GM18868 (cell line): ENCODE measurements around the gene SLC6A18.
"Not testable (repeated sequence)": the region's sequence is repeated elsewhere in the genome, so short reads cannot be mapped to it uniquely, and the experiment has no call there.

Experiments
- ATAC-seq: cut with Tn5 transposase; IDR thresholded peaks from one replicate; pipeline ENCODE4 v1.9.1; 2021; ENCODE audit warnings: mild to moderate bottlenecking, moderate library complexity; ENCODE audit not compliant: unreplicated experiment

SLC6A18 gene

DNA sequence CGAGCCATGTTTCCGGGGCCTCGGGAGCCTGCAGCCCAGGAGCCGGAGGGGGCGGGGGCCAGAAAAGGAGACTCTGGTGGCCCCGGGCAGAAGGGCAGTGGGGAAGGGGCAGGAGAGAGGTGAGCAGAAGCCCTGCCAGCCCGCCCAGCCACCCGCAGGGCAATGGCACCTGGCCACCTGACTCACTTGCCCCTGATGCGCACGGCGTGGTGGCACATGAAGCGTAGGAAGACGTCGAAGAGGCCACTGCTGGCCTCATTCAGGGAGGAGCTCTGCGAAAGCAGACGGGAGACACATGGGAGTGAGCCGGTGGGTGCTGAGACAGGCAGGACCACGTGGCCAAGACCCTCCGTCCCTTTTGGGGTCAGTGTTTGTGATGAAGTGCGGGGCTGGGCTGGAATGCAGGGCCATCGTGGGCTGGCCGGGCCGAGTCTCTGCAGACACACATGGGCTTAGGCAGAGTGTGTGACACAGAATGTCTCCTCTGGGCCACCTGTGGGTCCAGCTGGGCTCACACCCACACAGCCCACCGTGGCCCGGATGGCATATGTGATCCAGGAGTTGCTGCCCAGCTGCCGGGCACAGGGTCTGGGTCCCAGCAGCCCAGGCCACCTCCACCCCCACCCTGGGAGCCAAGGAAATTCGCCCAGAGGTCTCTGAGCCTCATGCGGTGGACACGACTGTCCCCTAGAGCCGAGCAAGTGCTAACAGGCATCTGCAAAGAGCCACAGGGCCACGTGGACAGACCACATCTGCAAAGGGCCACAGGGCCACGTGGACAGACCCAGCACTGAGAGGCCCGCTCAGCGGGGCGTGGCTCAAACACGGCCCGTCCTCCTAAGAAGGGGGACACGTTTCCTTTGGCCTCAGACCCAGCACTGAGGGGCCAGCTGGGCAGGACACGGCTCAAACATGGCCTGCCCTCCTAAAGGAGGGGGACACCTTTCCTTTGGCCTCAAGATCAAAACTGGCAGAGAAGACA lies 46.0 kb downstream of the SLC6A18 start:
- ATAC-seq: no peak

- no peak for ATAC-seq
These were observed 47.0 kb downstream of the SLC6A18 start for GRCh38 chr5:1272201-1272600.

DNA sequence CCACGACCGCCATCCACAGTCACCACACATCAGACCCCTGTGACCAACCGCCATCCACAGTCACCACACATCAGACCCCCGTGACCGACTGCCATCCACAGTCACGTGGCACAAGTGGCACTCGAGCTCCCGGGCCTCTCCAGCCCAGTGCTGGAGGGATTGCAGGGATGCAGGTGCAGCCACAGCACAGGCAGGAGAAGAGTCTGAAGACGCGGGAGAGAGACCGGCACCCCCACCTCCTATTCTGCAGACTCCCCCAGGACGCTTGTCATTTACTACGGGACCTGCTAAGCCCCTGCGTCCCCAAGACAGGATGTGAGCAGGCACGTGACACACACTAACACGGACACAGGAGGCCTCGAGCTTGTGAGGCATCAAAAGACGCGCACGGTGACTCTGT lies 48.6 kb downstream of the SLC6A18 start:
- ATAC-seq: no peak

DNA sequence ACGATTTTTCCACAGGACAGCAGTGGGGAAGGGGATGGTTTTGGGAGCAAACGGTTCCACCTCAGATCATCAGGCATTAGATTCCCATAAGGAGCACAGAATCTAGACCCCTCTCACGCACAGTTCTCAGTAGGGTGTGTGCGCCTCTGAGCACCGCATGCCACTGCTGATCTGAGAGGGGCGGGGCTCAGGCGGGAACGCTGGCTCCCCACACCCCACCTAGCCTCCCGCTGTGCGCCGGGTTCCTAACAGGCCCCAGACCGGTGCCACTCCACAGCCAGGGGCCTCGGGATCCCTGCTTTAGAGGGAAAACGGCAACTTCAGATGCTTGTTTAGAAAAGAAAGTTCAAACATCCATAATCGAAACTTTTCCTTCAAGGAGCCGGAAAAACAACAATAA lies 49.3 kb downstream of the SLC6A18 start:
- ATAC-seq: no peak

DNA sequence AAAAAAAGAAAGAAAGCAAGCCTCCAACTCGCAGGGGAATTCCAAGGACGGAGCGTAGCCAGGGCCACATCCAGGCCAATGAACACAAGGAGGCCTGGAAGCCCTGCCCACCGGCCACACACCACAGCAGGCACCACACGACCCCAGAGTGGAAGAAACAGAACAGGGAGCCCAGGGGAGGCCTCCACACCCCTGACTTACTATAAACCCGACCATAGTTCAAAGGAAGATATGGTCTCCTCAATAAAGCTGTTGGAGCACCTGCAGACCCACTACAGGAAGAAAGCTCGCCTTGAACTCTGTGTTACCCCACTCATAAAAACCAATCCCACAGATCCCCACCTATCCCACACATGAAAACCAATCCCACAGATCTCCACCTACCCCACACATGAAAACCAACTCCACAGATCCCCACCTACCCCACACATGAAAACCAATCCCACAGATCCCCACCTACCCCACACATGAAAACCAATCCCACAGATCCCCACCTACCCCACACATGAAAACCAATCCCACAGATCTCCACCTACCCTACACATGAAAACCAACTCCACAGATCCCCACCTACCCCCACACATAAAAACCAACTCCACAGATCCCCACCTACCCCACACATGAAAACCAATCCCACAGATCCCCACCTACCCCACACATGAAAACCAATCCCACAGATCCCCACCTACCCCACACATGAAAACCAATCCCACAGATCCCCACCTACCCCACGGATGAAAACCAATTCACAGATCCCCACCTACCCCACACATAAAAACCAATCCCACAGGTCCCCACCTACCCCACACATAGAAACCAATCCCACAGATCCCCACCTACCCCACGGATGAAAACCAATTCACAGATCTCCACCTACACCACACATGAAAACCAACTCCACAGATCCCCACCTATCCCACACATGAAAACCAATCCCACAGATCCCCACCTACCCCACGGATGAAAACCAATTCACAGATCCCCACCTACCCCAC lies 50.5 kb downstream of the SLC6A18 start:
- ATAC-seq: not testable (repeated sequence)

DNA sequence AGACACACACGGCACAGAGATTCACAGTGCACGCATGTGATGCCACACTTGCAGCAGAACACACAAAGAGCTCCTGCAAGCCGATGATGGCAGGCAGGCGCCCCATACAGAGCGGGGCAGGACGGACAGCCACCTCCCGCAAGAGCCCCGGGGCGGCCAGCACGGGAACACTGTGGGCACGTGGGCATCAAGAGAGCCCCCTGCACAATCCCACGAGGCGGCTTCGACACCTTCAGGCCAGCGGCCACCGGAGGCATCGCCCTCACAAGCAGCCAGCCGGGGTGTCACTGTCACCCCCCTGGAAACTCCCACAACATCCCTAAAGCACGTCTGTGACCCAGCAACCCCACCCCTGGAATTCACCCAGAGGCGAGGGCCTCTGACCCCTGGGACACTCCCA lies 51.7 kb downstream of the SLC6A18 start:
- ATAC-seq: no peak

DNA sequence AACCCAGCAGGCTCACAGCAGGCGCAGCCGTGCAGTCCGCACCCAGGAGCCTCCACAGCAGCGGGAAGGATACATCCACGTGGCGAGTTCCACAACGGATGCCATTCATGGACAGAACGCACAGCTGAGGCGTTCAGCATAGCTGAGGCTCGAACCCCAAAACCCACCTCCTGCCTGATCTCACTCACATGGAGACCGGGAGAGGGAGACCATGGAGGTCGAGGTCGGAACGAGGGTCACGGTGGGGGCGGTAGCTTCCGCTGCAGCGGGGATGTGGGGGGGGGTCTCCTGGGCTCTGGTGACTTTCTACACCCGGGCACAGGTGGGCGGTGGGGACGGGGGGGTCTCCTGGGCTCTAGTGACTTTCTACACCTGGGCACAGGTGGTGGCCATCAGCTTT lies 52.1 kb downstream of the SLC6A18 start:
- ATAC-seq: no peak

DNA sequence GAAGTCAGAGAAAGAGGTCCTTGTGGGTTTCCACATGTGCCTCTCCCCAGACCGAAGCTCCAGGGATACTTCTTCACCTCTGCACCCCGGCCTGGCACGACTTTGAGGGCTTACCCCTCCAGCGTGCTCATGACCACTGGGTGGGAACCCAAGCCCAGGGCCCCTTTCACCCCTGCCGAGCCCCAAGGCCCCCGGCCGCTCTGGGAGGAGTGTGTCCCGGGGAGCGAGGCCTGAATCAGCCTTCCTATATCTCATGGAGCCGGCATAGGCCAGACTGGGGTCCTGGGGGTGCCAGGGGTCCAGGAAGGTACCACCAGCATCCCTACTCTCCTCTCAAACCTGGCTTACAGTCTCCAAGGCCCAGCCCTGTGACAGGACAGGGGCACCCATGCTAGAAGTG lies 52.6 kb downstream of the SLC6A18 start:
- no peak for ATAC-seq

GRCh38 chr5:1278216-1278615 lies 53.0 kb downstream of the SLC6A18 start:
- ATAC-seq: no peak

GRCh38 chr5:1278656-1279442 lies 53.7 kb downstream of the SLC6A18 start:
- no peak for ATAC-seq

DNA sequence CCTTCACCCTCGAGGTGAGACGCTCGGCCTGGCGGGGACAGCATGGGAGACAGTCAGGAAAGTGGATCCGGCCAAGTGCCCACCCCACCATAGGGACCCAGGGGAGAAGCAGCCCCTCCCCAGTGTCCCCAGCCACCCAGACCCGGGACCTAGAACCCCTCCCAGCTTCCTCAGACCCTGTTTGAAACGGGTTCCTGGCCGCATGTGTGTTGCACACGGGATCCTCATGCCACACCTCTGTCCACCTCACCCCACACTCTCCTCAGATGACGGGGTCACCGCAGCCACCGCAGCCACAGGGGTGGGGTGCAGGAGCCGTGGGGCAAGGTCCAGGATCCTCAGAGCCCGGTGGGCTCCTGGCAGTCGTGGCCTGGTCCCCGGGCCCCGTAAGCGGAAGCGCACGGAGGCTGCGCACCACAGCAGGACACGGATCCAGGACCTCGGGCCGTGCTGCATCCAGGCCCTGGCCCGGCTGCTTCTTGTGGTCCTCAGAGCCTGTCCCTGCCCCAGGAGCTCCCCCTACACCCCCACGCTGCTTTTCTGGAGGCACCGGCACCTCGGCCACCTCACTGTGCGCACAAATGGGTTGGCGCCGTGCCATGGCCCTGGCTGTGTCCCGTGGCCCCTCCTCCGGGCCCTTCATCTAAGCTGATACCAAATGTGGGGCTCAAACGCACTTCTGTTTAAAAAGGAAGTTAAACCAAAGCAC lies 54.4 kb downstream of the SLC6A18 start:
- ATAC-seq: no peak

DNA sequence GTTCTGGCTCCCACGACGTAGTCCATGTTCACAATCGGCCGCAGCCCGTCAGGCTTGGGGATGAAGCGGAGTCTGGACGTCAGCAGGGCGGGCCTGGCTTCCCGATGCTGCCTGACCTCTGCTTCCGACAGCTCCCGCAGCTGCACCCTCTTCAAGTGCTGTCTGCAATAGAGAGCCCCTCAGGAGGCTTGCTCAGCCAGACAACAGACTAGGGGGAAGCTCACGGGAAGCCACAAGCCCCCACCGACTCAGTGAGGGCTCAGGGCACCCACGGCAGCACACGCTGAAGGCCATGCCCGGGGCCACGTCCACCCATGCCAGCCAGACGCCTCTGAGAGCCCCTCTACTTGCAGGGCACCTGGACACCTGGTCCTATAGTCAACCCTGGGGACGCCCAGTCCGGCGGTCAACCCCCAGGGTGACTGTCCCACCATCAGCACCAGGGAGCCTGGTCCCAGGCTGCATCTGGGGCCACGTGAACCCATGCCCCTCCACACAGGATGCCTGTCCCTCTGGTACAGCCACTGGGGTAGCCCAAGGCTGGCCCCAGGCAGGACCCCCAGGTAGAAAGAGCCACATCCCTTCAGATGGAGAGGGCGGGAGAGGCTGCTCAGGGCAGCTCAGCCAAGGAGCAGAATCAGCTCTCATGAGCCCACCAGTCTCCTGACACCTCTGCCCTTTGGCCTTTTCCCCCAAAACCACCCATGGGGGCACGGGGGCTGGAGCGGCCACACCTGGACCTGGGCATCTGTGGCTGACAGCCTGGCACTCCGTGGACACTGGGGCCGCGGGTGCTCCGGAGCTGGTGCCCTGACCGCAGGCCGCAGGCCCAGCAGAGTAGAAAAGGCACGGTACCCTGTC lies 55.2 kb downstream of the SLC6A18 start:
- no peak for ATAC-seq

- no peak for ATAC-seq
These were observed 56.1 kb downstream of the SLC6A18 start for GRCh38 chr5:1281038-1281882.

DNA sequence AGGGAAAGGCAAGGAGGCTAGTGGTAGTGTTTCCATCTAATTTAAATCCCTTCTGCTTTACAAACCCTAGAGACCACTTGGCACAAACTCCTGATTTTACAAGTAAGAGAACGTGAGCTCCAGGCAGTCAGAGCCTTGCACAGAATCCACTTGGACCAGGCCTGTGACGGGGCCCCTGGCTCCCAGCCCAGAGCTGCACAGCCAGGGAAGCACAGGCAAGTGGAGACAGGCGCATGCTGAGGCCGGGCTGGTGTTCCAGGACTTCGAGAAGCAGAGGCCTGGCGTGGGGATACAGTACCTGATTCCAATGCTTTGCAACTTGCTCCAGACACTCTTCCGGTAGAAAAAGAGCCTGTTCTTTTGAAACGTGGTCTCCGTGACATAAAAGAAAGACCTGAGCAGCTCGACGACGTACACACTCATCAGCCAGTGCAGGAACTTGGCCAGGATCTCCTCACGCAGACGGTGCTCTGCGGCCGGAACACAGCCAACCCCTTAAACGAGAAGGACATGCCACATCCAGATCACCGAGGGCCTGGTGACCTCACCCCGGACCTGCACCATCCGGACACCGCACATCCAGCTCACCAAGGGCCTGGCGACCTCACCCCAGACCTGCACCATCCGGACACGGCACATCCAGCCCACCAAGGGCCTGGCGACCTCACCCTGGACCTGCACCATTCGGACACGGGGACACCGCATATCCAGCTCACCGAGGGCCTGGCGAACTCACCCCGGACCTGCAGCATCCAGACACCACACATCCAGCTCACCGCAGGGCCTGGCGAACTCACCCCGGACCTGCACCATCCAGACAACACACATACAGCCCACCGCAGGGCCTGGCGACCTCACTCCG lies 57.2 kb downstream of the SLC6A18 start:
- no peak for ATAC-seq

GRCh38 chr5:1282993-1283728 lies 58.0 kb downstream of the SLC6A18 start:
- not testable (repeated sequence) for ATAC-seq

DNA sequence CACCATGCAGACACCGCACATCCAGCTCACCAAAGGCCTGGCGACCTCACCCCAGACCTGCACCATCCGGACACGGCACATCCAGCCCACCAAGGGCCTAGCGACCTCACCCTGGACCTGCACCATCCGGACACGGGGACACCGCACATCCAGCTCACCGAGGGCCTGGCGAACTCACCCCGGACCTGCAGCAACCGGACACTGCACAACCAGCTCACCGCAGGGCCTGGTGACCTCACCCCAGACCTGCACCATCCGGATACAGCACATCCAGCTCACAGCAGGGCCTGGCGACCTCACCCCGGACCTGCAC lies 58.5 kb downstream of the SLC6A18 start:
- not testable (repeated sequence) for ATAC-seq
